Lower leg skin (tissue), 3 donors: ENCODE data around the gene BCL2L1.

ENCODE experiments used
- POLR2A ChIP-seq, 2 donors: fragments of 450-650 bp; IDR thresholded peaks; one replicate each; pipeline ENCODE4 v1.6.1; 2016 to 2017; ENCODE audit warnings: antibody characterized with exemption in 2 of 2, mild to moderate bottlenecking in 1 of 2, moderate library complexity in 1 of 2
- TF ChIP-seq, protein P1 (sequence below), 3 donors: fragments of 450-650 bp; IDR thresholded peaks; one replicate each; pipeline ENCODE4 v1.5.1; 2016; ENCODE audit warnings: antibody characterized with exemption in 3 of 3, mild to moderate bottlenecking in 3 of 3, moderate library complexity in 2 of 3

DNA sequence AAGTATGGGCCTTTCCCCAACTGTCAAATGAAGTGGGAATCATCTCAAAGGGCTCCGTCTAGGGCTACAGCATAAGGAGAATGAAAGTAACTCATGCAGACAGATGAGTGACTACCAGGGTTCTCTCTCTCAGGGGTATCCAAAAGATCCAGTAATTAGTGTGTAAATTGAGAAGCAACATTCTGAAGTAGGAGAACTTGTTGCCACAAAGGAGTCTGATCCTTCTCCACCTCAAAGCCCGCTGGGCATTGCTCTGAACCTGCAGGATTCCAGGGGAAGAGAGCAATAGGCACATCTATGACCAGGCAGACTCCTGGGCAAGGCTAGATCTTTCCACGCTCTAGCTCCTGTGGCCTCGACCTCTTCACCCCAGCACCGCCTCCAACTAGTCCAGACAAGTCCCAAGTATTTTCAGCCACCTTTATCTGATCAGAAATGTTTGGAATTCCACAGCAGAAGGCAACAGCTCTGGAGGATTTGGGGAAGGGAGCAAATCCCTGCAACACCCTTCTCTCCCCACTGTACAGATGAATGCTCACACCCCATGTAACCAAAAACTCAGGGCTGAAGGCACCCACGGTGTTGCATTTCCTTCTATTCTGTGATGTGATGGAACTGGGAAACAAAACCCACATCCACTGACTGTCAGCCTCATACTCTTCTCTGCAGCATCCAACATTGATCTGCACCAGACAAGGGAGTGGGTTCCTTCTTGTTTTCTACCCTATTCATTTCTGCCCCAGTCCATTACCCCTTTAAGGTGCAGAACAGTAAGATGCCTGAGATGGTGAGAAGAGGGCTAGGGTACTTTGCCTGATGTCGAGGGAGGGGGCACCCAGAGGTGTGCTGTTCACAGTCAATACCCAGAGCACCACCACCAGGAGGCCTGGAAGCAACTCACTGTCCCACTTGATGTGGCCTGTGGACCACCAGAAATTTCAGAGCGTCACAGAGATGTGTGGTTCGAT lies 44.0 kb downstream of the BCL2L1 start:
- TF ChIP-seq, protein P1, sequence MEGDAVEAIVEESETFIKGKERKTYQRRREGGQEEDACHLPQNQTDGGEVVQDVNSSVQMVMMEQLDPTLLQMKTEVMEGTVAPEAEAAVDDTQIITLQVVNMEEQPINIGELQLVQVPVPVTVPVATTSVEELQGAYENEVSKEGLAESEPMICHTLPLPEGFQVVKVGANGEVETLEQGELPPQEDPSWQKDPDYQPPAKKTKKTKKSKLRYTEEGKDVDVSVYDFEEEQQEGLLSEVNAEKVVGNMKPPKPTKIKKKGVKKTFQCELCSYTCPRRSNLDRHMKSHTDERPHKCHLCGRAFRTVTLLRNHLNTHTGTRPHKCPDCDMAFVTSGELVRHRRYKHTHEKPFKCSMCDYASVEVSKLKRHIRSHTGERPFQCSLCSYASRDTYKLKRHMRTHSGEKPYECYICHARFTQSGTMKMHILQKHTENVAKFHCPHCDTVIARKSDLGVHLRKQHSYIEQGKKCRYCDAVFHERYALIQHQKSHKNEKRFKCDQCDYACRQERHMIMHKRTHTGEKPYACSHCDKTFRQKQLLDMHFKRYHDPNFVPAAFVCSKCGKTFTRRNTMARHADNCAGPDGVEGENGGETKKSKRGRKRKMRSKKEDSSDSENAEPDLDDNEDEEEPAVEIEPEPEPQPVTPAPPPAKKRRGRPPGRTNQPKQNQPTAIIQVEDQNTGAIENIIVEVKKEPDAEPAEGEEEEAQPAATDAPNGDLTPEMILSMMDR (IDR thresholded peaks at IDR 0.05), result no peak
- no peak for TF ChIP-seq POLR2A (IDR thresholded peaks at IDR 0.05)
